Thoracic aorta (tissue), 2 donors: ENCODE measurements around the gene IL17RA. TPM values are rescaled to one million over a fixed set of nuclear protein-coding genes. Genes with fewer than 3 reads are reported as not detected.

ENCODE experiments used
- ATAC-seq: fragments of 150-250 bp; one replicate; pipeline ENCODE4 v1.8.0; 2017; ENCODE audit warnings: low read depth; ENCODE audit not compliant: insufficient number of reproducible peaks, low FRiP score
- DNase-seq: peaks from one replicate; pipeline ENCODE4 v3.0.0-alpha.2; 2020; ENCODE audit warnings: low spot score
- H3K27ac ChIP-seq, 2 donors: fragments of 200-600 bp; sonication (generic); 1 replicate in 1 of 2; 2 replicates in 1 of 2; pipeline ENCODE4 v1.5.1; 2016; ENCODE audit warnings: mild to moderate bottlenecking in 2 of 2, moderate library complexity in 2 of 2
- H3K27me3 ChIP-seq: fragments of 200-600 bp; sonication (generic); replicated peaks from 2 replicates; pipeline ENCODE4 v1.6.0; 2016; ENCODE audit warnings: mild to moderate bottlenecking; ENCODE audit not compliant: insufficient read depth
- H3K36me3 ChIP-seq: fragments of 200-600 bp; sonication (generic); one replicate; pipeline ENCODE4 v1.5.1; 2016
- H3K4me1 ChIP-seq, 2 donors: fragments of 200-600 bp; sonication (generic); 1 replicate in 1 of 2; 2 replicates in 1 of 2; pipeline versions ENCODE4 v1.5.1 to v1.6.0; 2016; ENCODE audit warnings: low read depth in 2 of 2, mild to moderate bottlenecking in 1 of 2; ENCODE audit not compliant: control insufficient read depth in 1 of 2
- H3K4me3 ChIP-seq: fragments of 200-600 bp; sonication (generic); 2 replicates; pipeline ENCODE4 v1.5.1; 2016; ENCODE audit warnings: mild to moderate bottlenecking
- H3K9me3 ChIP-seq: fragments of 200-600 bp; sonication (generic); 2 replicates; pipeline ENCODE4 v1.5.1; 2016
- total RNA-seq, 2 donors: library from RNA; depleted of rRNA; stranded (reverse); fragments of >200 nt; gene quantifications; one replicate each; pipeline versions ENCODE4 v1.1.0 to v1.2.3, GENCODE V29; 2016
- TF ChIP-seq, protein P1 (sequence below): fragments of 200-600 bp; sonication (generic); IDR thresholded peaks from one replicate; pipeline ENCODE4 v1.5.1; 2019; ENCODE audit warnings: antibody characterized with exemption

IL17RA gene
- total RNA-seq, 2 donors from 2014 or later, result 28.4 to 34.1 TPM

DNA sequence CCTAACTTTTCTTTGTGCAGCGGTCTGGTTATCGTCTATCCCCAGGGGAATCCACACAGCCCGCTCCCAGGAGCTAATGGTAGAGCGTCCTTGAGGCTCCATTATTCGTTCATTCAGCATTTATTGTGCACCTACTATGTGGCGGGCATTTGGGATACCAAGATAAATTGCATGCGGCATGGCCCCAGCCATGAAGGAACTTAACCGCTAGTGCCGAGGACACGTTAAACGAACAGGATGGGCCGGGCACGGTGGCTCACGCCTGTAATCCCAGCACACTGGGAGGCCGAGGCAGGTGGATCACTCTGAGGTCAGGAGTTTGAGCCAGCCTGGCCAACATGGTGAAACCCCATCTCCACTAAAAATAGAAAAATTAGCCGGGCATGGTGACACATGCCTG, 25.2 kb downstream of the IL17RA start:
- H3K9me3 ChIP-seq, result no peaks in the 10 kb centered on the region
- TF ChIP-seq, protein P1, sequence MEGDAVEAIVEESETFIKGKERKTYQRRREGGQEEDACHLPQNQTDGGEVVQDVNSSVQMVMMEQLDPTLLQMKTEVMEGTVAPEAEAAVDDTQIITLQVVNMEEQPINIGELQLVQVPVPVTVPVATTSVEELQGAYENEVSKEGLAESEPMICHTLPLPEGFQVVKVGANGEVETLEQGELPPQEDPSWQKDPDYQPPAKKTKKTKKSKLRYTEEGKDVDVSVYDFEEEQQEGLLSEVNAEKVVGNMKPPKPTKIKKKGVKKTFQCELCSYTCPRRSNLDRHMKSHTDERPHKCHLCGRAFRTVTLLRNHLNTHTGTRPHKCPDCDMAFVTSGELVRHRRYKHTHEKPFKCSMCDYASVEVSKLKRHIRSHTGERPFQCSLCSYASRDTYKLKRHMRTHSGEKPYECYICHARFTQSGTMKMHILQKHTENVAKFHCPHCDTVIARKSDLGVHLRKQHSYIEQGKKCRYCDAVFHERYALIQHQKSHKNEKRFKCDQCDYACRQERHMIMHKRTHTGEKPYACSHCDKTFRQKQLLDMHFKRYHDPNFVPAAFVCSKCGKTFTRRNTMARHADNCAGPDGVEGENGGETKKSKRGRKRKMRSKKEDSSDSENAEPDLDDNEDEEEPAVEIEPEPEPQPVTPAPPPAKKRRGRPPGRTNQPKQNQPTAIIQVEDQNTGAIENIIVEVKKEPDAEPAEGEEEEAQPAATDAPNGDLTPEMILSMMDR, result no peak
- no peaks in the 10 kb centered on the region for H3K4me1 ChIP-seq
- ATAC-seq, result no peak
- H3K27me3 ChIP-seq, result no peaks in the 10 kb centered on the region
- peaks cover 37% of the 10 kb centered on the region for H3K36me3 ChIP-seq
- no peak overlapping the region for H3K27ac ChIP-seq
- H3K4me3 ChIP-seq, result no peak overlapping the region
- DNase-seq, result no peak

- ATAC-seq (no peak), DNase-seq (no peak)
- H3K9me3 ChIP-seq, result no peaks in the 10 kb centered on the region
- peaks cover 31% of the 10 kb centered on the region for H3K36me3 ChIP-seq
- TF ChIP-seq, protein P1, result no peak
- H3K27me3 ChIP-seq, result no peaks in the 10 kb centered on the region
- H3K4me3 ChIP-seq, result no peak overlapping the region
- H3K4me1 ChIP-seq, result no peaks in the 10 kb centered on the region
- no peak overlapping the region for H3K27ac ChIP-seq
Measured at GRCh38 chr22:17110791-17111550, 26.2 kb downstream of the IL17RA start.

GRCh38 chr22:17112491-17113042, 27.8 kb downstream of the IL17RA start:
- Histone ChIP-seq H3K4me1 (no peaks in the 10 kb centered on the region), H3K9me3 (no peaks in the 10 kb centered on the region), H3K36me3 (peaks cover 24% of the 10 kb centered on the region), H3K4me3 (no peak overlapping the region), H3K27ac (no peak overlapping the region), H3K27me3 (no peaks in the 10 kb centered on the region)
- DNase-seq (no peak), ATAC-seq (no peak)
- TF ChIP-seq, protein P1, result no peak

DNA sequence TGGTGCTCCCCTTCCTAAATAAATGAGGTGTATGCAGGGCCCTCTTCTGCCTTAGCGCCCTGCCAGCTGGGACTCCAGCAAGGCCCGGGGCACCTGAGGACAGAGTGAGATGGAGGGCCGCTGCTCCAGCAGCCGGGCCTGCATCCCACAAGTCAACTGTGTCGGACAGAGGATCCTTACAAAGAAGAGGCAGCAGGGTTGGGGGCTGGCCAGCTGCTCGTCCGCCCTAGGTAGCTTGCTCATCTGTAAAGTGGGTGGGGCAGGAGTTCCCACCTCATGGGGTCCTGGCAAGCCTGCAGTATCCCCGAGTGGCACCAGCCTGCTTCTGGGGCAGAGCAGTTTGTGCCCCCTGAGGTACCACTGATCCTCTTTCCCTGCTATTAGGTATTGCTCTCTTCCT, 28.8 kb downstream of the IL17RA start:
- TF ChIP-seq, protein P1, result no peak
- ATAC-seq, result no peak
- no peak for DNase-seq

GRCh38 chr22:17114173-17114897, 29.5 kb downstream of the IL17RA start:
- ATAC-seq, result no peak
- DNase-seq, result no peak
- TF ChIP-seq, protein P1, result no peak
- no peaks in the 10 kb centered on the region for H3K4me1 ChIP-seq
- no peak overlapping the region for H3K4me3 ChIP-seq
- no peaks in the 10 kb centered on the region for H3K9me3 ChIP-seq
- H3K27ac ChIP-seq, result no peak overlapping the region
- peaks cover 9% of the 10 kb centered on the region for H3K36me3 ChIP-seq
- H3K27me3 ChIP-seq, result no peaks in the 10 kb centered on the region

More for the DNA sequence above, 28.8 kb downstream of the IL17RA start:
- Histone ChIP-seq H3K4me3 (no peak overlapping the region), H3K27ac (no peak overlapping the region), H3K9me3 (no peaks in the 10 kb centered on the region), H3K27me3 (no peaks in the 10 kb centered on the region), H3K4me1 (no peaks in the 10 kb centered on the region), H3K36me3 (peaks cover 16% of the 10 kb centered on the region)
